ENCODE measurements around the gene PRKN.

GRCh38 chr6:162697872-162698403 lies 29.6 kb downstream of the PRKN start:
- TF ChIP-seq CTCF (IDR thresholded peaks at IDR 0.05; ENCODE audit: insufficient read depth, low read depth, low read length) (no peak), EZH2 (IDR thresholded peaks at IDR 0.05; ENCODE audit: insufficient read depth, low read length) (no peak)
